ENCODE data around the gene TMEM203. TPM values are rescaled to one million over a fixed set of nuclear protein-coding genes. Genes with fewer than 3 reads are reported as not detected.
A peak's percentile ranks its signal among the peaks of the same experiment; 100 is the strongest.

The TMEM203 gene
- total RNA-seq, 4 donors from 2014 or later, result 19.4 to 29.6 (median 25.4) TPM

DNA sequence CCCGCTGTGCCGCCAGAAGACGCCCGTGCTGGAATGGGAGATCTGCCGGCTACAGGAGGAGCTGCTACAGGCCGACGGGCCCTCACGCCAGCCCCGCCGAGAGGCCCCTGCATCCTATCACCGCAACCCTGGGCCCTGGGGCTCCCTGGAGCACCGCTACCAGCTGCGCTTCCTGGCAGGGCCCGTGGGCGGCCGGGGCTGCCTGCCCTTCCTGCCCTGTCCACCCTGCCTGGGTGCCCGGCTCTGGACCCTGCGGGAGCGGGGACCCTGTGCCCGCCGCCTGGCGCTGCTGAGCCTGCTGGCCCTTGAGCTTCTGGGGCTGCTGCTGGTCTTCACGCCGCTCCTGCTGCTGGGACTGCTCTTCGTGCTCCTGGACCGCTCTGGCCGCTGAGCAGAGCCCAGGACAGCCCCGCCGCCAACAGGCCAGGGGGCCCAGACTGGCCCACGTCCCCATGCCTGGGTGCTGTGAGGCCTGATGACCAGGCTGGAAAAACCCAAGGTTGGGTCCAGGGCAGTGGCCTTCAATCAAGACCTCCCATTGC lies 12.8 kb upstream of the TMEM203 start:
- 67% methylated on average over 2 of the region's 30 CpGs; no CpG with 5 or more reads in 1 of the 2 donors for WGBS, 2 donors
- Histone ChIP-seq H3K36me3 (peaks cover 0 to 29% (median 0%) of the 10 kb centered on the region in 3 donors), H3K27ac (peak overlapping the region; percentile 83 to 92 (median 90)), H3K4me1 (peaks cover 28 to 64% (median 31%) of the 10 kb centered on the region in 3 donors), H3K4me3 (peak overlapping the region; percentile 37 to 66 (median 50)), H3K9me3 (no peaks in the 10 kb centered on the region), H3K27me3 (no peaks in the 10 kb centered on the region)
- DNase-seq, result no peak
- no peak for TF ChIP-seq POLR2A (IDR thresholded peaks at IDR 0.05)
- TF ChIP-seq, protein P1, sequence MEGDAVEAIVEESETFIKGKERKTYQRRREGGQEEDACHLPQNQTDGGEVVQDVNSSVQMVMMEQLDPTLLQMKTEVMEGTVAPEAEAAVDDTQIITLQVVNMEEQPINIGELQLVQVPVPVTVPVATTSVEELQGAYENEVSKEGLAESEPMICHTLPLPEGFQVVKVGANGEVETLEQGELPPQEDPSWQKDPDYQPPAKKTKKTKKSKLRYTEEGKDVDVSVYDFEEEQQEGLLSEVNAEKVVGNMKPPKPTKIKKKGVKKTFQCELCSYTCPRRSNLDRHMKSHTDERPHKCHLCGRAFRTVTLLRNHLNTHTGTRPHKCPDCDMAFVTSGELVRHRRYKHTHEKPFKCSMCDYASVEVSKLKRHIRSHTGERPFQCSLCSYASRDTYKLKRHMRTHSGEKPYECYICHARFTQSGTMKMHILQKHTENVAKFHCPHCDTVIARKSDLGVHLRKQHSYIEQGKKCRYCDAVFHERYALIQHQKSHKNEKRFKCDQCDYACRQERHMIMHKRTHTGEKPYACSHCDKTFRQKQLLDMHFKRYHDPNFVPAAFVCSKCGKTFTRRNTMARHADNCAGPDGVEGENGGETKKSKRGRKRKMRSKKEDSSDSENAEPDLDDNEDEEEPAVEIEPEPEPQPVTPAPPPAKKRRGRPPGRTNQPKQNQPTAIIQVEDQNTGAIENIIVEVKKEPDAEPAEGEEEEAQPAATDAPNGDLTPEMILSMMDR (IDR thresholded peaks at IDR 0.05), result no peak
- intact Hi-C loops (cut with DNase I), result no loop called here

DNA sequence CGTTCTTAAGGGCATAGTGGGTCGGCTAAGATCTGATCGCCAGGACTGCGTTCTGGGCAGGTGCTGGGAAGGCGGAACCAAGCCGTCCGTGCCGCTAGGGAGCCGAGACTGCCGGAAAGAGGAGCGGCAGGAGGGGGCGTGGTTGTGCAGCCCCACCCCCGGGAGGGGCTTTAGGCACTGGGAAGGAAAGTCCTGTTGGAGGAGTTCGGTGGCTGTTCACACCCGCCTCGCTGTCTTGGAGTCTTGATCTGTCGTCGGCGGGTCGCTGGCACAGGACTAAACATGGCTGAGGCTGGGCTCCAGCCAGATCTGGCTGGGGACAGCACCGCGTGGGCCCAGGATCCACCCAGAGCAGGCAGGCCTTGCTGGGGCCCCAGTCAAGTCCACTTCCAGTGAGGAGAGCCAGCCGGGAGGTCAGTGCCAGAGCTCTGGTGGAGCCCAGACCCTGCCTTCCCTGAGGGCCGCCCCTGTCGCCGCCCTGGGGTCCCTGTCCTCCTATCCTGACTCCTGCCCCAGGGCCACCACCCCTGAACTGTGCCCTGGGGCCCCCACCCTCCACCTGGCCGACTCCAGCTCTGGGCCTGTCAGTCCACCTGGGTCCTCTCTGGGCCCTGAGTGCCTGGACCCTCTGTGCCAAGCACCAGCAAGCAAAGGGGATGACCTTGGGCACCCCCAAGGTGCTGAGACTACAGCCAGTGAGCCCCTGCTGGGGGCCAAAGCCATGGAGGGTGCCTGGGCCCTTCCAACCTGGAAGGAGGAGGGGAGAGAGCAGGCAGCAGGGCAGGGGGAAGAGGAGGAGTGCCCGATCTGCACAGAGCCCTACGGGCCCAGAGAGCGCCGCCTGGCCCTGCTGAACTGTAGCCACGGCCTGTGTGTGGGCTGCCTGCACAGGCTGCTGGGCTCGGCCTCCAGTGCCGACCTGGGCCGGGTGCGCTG lies 12.1 kb upstream of the TMEM203 start:
- Histone ChIP-seq H3K4me3 (peak overlapping the region; percentile 37 to 66 (median 50)), H3K27me3 (no peaks in the 10 kb centered on the region), H3K9me3 (no peaks in the 10 kb centered on the region), H3K27ac (peak overlapping the region; percentile 83 to 92 (median 90)), H3K36me3 (peaks cover 0 to 29% (median 0%) of the 10 kb centered on the region in 3 donors), H3K4me1 (peaks cover 22 to 57% (median 25%) of the 10 kb centered on the region in 3 donors)
- intact Hi-C loops (cut with DNase I), result no loop called here
- DNase-seq, result no peak
- TF ChIP-seq POLR2A (IDR thresholded peaks at IDR 0.05), result peak in 2 of 4 donors; percentile 50 to 70
- TF ChIP-seq, protein P1 (IDR thresholded peaks at IDR 0.05), result peak in 2 of 6 experiments; percentile 11 to 15
- 49% methylated on average over 9 of the region's 36 CpGs; no CpG with 5 or more reads in 1 of the 2 donors for WGBS, 2 donors

DNA sequence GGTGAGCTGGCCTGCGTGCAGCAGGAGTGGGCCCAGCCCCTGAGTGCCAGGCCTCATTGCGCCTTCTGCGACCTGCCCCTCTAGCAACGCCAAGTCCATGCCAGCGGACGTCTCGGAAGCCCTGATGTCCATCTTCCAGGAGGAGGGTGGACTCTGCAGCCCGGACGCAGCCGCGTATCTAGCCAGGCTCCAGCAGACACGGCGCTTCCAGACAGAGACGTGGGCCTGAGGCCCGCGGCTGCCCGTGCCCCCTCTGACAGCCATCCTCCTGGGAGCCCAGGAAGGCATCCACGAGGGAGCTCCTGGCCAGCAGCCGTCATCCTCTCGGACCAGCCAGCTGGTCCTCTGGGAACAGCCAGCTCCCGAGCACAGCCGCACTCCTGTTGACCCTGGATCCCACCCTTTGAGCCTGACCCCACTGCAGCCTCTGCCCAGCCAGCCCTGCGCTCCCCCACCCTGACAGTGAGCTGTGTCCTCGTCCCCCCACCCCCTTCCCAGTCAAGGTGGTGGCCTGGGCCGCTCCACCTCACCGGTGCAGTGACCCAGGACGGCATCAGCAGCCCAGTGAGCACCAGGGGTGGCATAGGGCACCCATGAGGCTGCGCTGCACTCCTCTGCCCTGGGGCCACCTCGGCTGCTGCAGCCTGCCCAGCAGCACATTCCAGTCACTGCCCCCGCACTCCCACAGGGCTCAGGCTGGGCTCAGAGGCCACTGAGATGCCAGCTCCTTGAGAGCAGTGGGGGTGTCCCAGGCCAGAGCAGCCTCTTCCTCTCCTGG lies 10.9 kb upstream of the TMEM203 start:
- Histone ChIP-seq H3K4me3 (peak overlapping the region in 1 of 4 donors; percentile 51), H3K36me3 (peaks cover 0 to 29% (median 0%) of the 10 kb centered on the region in 3 donors), H3K27me3 (no peaks in the 10 kb centered on the region), H3K4me1 (peaks cover 16 to 49% (median 17%) of the 10 kb centered on the region in 3 donors), H3K27ac (peak overlapping the region; percentile 83 to 92 (median 90)), H3K9me3 (no peaks in the 10 kb centered on the region)
- WGBS, 2 donors, result 70 to 96% methylated on average over 2 to 9 of the region's 30 CpGs
- intact Hi-C loops (cut with DNase I), result no loop called here
- TF ChIP-seq POLR2A (IDR thresholded peaks at IDR 0.05), result no peak
- TF ChIP-seq, protein P1 (IDR thresholded peaks at IDR 0.05), result no peak
- no peak for DNase-seq

DNA sequence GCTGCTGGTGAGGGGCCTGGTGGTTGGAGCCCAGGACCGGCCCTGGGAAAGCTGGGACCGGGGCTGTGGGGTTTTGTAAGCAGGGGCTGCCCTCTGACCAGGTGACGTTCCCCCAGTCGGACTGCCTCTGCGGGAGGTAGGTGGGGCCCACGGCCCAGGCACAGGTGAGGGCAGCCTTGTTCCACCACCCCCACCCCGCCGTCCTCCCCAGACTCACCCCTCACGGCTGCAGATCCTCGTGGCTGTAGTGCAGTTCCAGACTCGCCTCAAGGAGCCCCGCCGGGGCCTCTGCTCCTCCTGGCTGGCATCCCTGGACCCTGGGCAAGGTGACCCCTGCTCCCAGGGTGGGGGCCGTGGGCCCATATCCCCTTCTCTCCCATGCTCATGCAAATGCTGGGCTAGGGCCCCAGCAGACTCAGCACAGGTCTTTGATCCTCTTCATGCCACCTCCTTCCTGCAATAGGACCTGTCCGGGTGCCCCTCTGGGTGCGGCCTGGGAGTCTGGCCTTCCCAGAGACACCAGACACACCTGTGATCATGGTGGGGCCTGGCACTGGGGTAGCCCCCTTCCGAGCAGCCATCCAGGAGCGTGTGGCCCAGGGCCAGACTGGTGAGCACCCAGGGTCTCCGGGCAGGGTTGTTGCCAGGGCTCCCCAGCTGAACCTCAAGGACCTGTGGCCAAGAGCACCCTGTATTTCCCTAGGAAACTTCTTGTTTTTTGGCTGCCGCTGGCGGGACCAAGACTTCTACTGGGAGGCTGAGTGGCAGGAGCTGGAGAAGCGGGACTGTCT lies 9.9 kb upstream of the TMEM203 start:
- H3K27ac ChIP-seq, result no peak overlapping the region
- H3K4me3 ChIP-seq, result no peak overlapping the region
- TF ChIP-seq, protein P1 (IDR thresholded peaks at IDR 0.05), result no peak
- TF ChIP-seq POLR2A (IDR thresholded peaks at IDR 0.05), result no peak
- no peaks in the 10 kb centered on the region for H3K9me3 ChIP-seq
- 61% methylated on average over 4 of the region's 22 CpGs; no CpG with 5 or more reads in 1 of the 2 donors for WGBS, 2 donors
- intact Hi-C loops (cut with DNase I), result no loop called here
- H3K36me3 ChIP-seq, result peaks cover 0 to 33% (median 0%) of the 10 kb centered on the region in 3 donors
- no peak for DNase-seq
- H3K4me1 ChIP-seq, result peaks cover 15 to 39% (median 16%) of the 10 kb centered on the region in 3 donors
- H3K27me3 ChIP-seq, result no peaks in the 10 kb centered on the region
